DMS153 treated with DMSO at 0.1 percent for 48 hours (cell line): ENCODE data around the gene TTC23L.
"Not testable (repeated sequence)": the region's sequence is repeated elsewhere in the genome, so short reads cannot be mapped to it uniquely, and the experiment has no call there.

Experiments
- DNase-seq: peaks from one replicate; lab custom pipeline; 2025; ENCODE audit not compliant: unreplicated experiment; lab: John Stamatoyannopoulos, UW

TTC23L gene

GRCh38 chr5:34838785-34839714 lies at the start of gene TTC23L:
Gene TTC23L, plus strand, starts transcription at chr5:34839164. Its CDS starts 1,508 bp downstream, at chr5:34840672.
- peak; percentile 100 for DNase-seq

- DNase-seq: no peak
Observed at GRCh38 chr5:34789639-34790038, 49.3 kb upstream of the TTC23L start.

GRCh38 chr5:34790069-34790468 lies 48.9 kb upstream of the TTC23L start:
- no peak for DNase-seq

- DNase-seq: no peak
Observed at GRCh38 chr5:34791761-34792244, 47.2 kb upstream of the TTC23L start.

- DNase-seq: no peak
Observed at GRCh38 chr5:34802834-34803563, 36.0 kb upstream of the TTC23L start.

GRCh38 chr5:34803974-34804732 lies 34.8 kb upstream of the TTC23L start:
- no peak for DNase-seq

- no peak for DNase-seq
Observed at GRCh38 chr5:34804913-34805312, 34.1 kb upstream of the TTC23L start.

- no peak for DNase-seq
Observed at GRCh38 chr5:34806532-34806931, 32.4 kb upstream of the TTC23L start.

GRCh38 chr5:34811706-34812105 lies 27.3 kb upstream of the TTC23L start:
- DNase-seq: no peak

- DNase-seq: no peak
Observed at GRCh38 chr5:34813509-34813908, 25.5 kb upstream of the TTC23L start.

GRCh38 chr5:34817558-34818351 lies 21.2 kb upstream of the TTC23L start:
- DNase-seq: no peak

GRCh38 chr5:34818717-34819116 lies 20.2 kb upstream of the TTC23L start:
- DNase-seq: no peak

- no peak for DNase-seq
Observed at GRCh38 chr5:34820593-34820992, 18.4 kb upstream of the TTC23L start.

GRCh38 chr5:34822956-34823715 lies 15.8 kb upstream of the TTC23L start:
- DNase-seq: no peak

GRCh38 chr5:34826347-34826746 lies 12.6 kb upstream of the TTC23L start:
- no peak for DNase-seq

GRCh38 chr5:34827588-34828506 lies 11.1 kb upstream of the TTC23L start:
- DNase-seq: no peak

GRCh38 chr5:34830827-34831226 lies 8.1 kb upstream of the TTC23L start:
- not testable (repeated sequence) for DNase-seq

- no peak for DNase-seq
Observed at GRCh38 chr5:34831303-34831702, 7.7 kb upstream of the TTC23L start.

GRCh38 chr5:34832568-34832967 lies 6.4 kb upstream of the TTC23L start:
- no peak for DNase-seq
